ENCODE results near the gene JMJD1C. TPM values are rescaled to one million over a fixed set of nuclear protein-coding genes. Genes with fewer than 3 reads are reported as not detected.
"Not testable (repeated sequence)": the region's sequence is repeated elsewhere in the genome, so short reads cannot be mapped to it uniquely, and the experiment has no call there.

Gene JMJD1C
- total RNA-seq, 1 experiment from 2014 or later = 31.5 TPM

GRCh38 chr10:63260103-63260859 is 205.5 kb downstream of the JMJD1C start:
- DNase-seq (ENCODE audit: low spot score) = no peak

GRCh38 chr10:63258920-63259678 is 206.7 kb downstream of the JMJD1C start:
- DNase-seq (ENCODE audit: low spot score) = no peak

- DNase-seq (ENCODE audit: low spot score) = no peak
Measured at GRCh38 chr10:63257778-63258177, 208.0 kb downstream of the JMJD1C start.

- DNase-seq (ENCODE audit: low spot score) = no peak
Measured at GRCh38 chr10:63256009-63256773, 209.6 kb downstream of the JMJD1C start.

GRCh38 chr10:63255316-63255715 is 210.5 kb downstream of the JMJD1C start:
- no peak for DNase-seq (ENCODE audit: low spot score)

- no peak for DNase-seq (ENCODE audit: low spot score)
Measured at GRCh38 chr10:63253040-63253439, 212.7 kb downstream of the JMJD1C start.

- DNase-seq (ENCODE audit: low spot score) = no peak
Measured at GRCh38 chr10:63252095-63252762, 213.5 kb downstream of the JMJD1C start.

- no peak for DNase-seq (ENCODE audit: low spot score)
Measured at GRCh38 chr10:63250032-63250431, 215.7 kb downstream of the JMJD1C start.

GRCh38 chr10:63247771-63248170 is 218.0 kb downstream of the JMJD1C start:
- DNase-seq (ENCODE audit: low spot score) = no peak

- no peak for DNase-seq (ENCODE audit: low spot score)
Measured at GRCh38 chr10:63246356-63246755, 219.4 kb downstream of the JMJD1C start.

GRCh38 chr10:63241841-63242281 is 223.9 kb downstream of the JMJD1C start:
- no peak for DNase-seq (ENCODE audit: low spot score)

- DNase-seq (ENCODE audit: low spot score) = no peak
Measured at GRCh38 chr10:63240807-63241206, 225.0 kb downstream of the JMJD1C start.

GRCh38 chr10:63238501-63238900 is 227.3 kb downstream of the JMJD1C start:
- no peak for DNase-seq (ENCODE audit: low spot score)

GRCh38 chr10:63237396-63237795 is 228.4 kb downstream of the JMJD1C start:
- no peak for DNase-seq (ENCODE audit: low spot score)

- peak; percentile 87 for DNase-seq (ENCODE audit: low spot score)
Measured at GRCh38 chr10:63236113-63236935, 229.5 kb downstream of the JMJD1C start.

- not testable (repeated sequence) for DNase-seq (ENCODE audit: low spot score)
Measured at GRCh38 chr10:63235136-63235535, 230.6 kb downstream of the JMJD1C start.

- no peak for DNase-seq (ENCODE audit: low spot score)
Measured at GRCh38 chr10:63229161-63229560, 236.6 kb downstream of the JMJD1C start.

GRCh38 chr10:63228237-63228636 is 237.5 kb downstream of the JMJD1C start:
- no peak for DNase-seq (ENCODE audit: low spot score)

GRCh38 chr10:63227207-63227895 is 238.4 kb downstream of the JMJD1C start:
- DNase-seq (ENCODE audit: low spot score) = no peak

GRCh38 chr10:63224241-63224640 is 241.5 kb downstream of the JMJD1C start:
- DNase-seq (ENCODE audit: low spot score) = no peak
